Trophoblast cell (in vitro differentiated cells and primary cell): Measurements from ENCODE around the gene PEAK3.

Experiments
- DNase-seq, 2 donors: peaks; one replicate each; pipeline ENCODE4 v3.0.0-alpha.2; 2016
- H2AFZ ChIP-seq: 2 replicates; pipeline ENCODE4 v1.6.1; 2013; ENCODE audit warnings: low read length, moderate library complexity, mild to moderate bottlenecking; ENCODE audit not compliant: insufficient read depth, poor library complexity
- H2AK5ac ChIP-seq: 2 replicates; pipeline ENCODE4 v1.6.1; 2013; ENCODE audit warnings: mild to moderate bottlenecking, low read length
- H2BK120ac ChIP-seq: 2 replicates; pipeline ENCODE4 v1.6.1; 2013; ENCODE audit warnings: low read length, mild to moderate bottlenecking, moderate library complexity; ENCODE audit not compliant: insufficient read depth, poor library complexity
- H2BK12ac ChIP-seq: 2 replicates; pipeline ENCODE4 v1.6.1; 2013; ENCODE audit warnings: mild to moderate bottlenecking, low read length, moderate library complexity
- H2BK5ac ChIP-seq: 2 replicates; pipeline ENCODE4 v1.6.1; 2013; ENCODE audit warnings: low read length, low read depth, moderate library complexity, mild to moderate bottlenecking; ENCODE audit not compliant: poor library complexity
- H3K14ac ChIP-seq: 2 replicates; pipeline ENCODE4 v1.6.1; 2013; ENCODE audit warnings: mild to moderate bottlenecking, low read length
- H3K18ac ChIP-seq: 2 replicates; pipeline ENCODE4 v1.6.1; 2013; ENCODE audit warnings: mild to moderate bottlenecking, low read length
- H3K23ac ChIP-seq: 2 replicates; pipeline ENCODE4 v1.6.1; 2013; ENCODE audit warnings: low read length
- H3K27ac ChIP-seq: 2 replicates; pipeline ENCODE4 v1.5.1; 2013; ENCODE audit warnings: low read depth, mild to moderate bottlenecking, inconsistent platforms, low read length, moderate library complexity
- H3K27me3 ChIP-seq: 2 replicates; pipeline ENCODE4 v1.6.1; 2013; ENCODE audit warnings: inconsistent platforms, mild to moderate bottlenecking, low read length, moderate library complexity; ENCODE audit not compliant: insufficient read depth
- H3K36me3 ChIP-seq, 2 experiments: 1 replicate in 1 of 2; 2 replicates in 1 of 2; pipeline ENCODE4 v1.6.1; 2013; ENCODE audit warnings: low read length in 2 of 2, mild to moderate bottlenecking in 2 of 2, moderate library complexity in 1 of 2; ENCODE audit not compliant: insufficient read depth in 2 of 2, control insufficient read depth in 1 of 2
- H3K4ac ChIP-seq: 2 replicates; pipeline ENCODE4 v1.6.1; 2013; ENCODE audit warnings: low read depth, mild to moderate bottlenecking, low read length, moderate library complexity
- H3K4me1 ChIP-seq, 2 experiments: 1 replicate in 1 of 2; 2 replicates in 1 of 2; pipeline ENCODE4 v1.6.1; 2013; ENCODE audit warnings: low read length in 2 of 2, mild to moderate bottlenecking in 2 of 2, moderate library complexity in 1 of 2; ENCODE audit not compliant: insufficient read depth in 2 of 2, control insufficient read depth in 1 of 2
- H3K4me2 ChIP-seq: 2 replicates; pipeline ENCODE4 v1.6.1; 2013; ENCODE audit warnings: inconsistent platforms, mild to moderate bottlenecking, low read length, moderate library complexity
- H3K4me3 ChIP-seq: 2 replicates; pipeline ENCODE4 v1.5.1; 2013; ENCODE audit warnings: mild to moderate bottlenecking, low read depth, low read length, inconsistent platforms
- H3K79me1 ChIP-seq: one replicate; pipeline ENCODE4 v1.6.1; 2013; ENCODE audit warnings: low read length
- H3K79me2 ChIP-seq: 2 replicates; pipeline ENCODE4 v1.6.1; 2013; ENCODE audit warnings: low read length, mild to moderate bottlenecking; ENCODE audit not compliant: control insufficient read depth, insufficient read depth, poor library complexity
- H3K9ac ChIP-seq: 2 replicates; pipeline ENCODE4 v1.6.1; 2013; ENCODE audit warnings: mild to moderate bottlenecking, low read length
- H3K9me3 ChIP-seq: 2 replicates; pipeline ENCODE4 v1.6.1; 2013; ENCODE audit warnings: low read depth, mild to moderate bottlenecking, control low read depth, inconsistent platforms, low read length; ENCODE audit not compliant: insufficient read depth
- H4K12ac ChIP-seq: 2 replicates; pipeline ENCODE4 v1.6.1; 2013; ENCODE audit warnings: low read depth, mild to moderate bottlenecking, low read length, moderate library complexity
- H4K8ac ChIP-seq: 2 replicates; pipeline ENCODE4 v1.6.1; 2013; ENCODE audit warnings: low read depth, mild to moderate bottlenecking, low read length, moderate library complexity
- H4K91ac ChIP-seq: one replicate; pipeline ENCODE4 v1.6.1; 2013; ENCODE audit warnings: low read depth, mild to moderate bottlenecking, low read length, moderate library complexity
- WGBS: extraction: QIAGEN DNeasy Blood & Tissue Kit; methylation state at CpG from one replicate; pipeline ENCODE4 v1.1.7; 2013; ENCODE audit warnings: missing lambda C conversion rate; ENCODE audit not compliant: insufficient read length, insufficient coverage; ENCODE audit errors: extremely low coverage; 5-methylcytosine and 5-hydroxymethylcytosine counted together

Gene PEAK3

DNA sequence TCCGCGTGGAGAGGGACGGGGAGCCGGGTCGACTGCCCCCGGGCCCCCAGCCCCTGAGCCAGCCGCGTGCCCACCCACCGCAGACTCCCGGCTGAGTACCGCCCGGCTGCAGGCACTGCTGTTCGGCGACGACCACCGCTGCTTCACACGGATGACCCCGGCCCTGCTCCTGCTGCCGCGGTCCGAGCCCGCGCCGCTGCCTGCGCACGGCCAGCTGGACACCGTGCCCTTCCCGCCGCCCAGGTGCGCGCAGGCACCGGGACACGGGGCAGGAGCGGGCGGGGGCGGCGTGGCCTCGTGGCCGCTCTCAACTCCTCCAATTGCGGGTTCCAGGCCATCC, 31.2 kb downstream of the PEAK3 start:
- H3K27me3 ChIP-seq, result peaks cover 4% of the 10 kb centered on the region
- H3K4me2 ChIP-seq, result no peak overlapping the region
- no peak overlapping the region for H3K27ac ChIP-seq
- no peak overlapping the region for H2BK5ac ChIP-seq
- peaks cover 5% of the 10 kb centered on the region for H3K9me3 ChIP-seq
- H3K14ac ChIP-seq, result no peak overlapping the region
- no peak overlapping the region for H3K4ac ChIP-seq
- H3K79me1 ChIP-seq, result no peaks in the 10 kb centered on the region
- H2AK5ac ChIP-seq, result no peak overlapping the region
- no peak overlapping the region for H4K8ac ChIP-seq
- no peak overlapping the region for H2BK120ac ChIP-seq
- no peak overlapping the region for H2BK12ac ChIP-seq
- no peak overlapping the region for H2AFZ ChIP-seq
- WGBS, result no CpG with 5 or more reads among the region's 40 CpGs
- no peak overlapping the region for H3K4me3 ChIP-seq
- no peak overlapping the region for H4K12ac ChIP-seq
- no peak overlapping the region for H3K23ac ChIP-seq
- no peak overlapping the region for H4K91ac ChIP-seq
- H3K79me2 ChIP-seq, result no peaks in the 10 kb centered on the region
- DNase-seq, result no peak
- no peak overlapping the region for H3K9ac ChIP-seq
- peaks cover 6 to 9% of the 10 kb centered on the region in 2 experiments for H3K4me1 ChIP-seq
- H3K36me3 ChIP-seq, result peaks cover 33 to 36% of the 10 kb centered on the region in 2 experiments
- no peak overlapping the region for H3K18ac ChIP-seq

DNA sequence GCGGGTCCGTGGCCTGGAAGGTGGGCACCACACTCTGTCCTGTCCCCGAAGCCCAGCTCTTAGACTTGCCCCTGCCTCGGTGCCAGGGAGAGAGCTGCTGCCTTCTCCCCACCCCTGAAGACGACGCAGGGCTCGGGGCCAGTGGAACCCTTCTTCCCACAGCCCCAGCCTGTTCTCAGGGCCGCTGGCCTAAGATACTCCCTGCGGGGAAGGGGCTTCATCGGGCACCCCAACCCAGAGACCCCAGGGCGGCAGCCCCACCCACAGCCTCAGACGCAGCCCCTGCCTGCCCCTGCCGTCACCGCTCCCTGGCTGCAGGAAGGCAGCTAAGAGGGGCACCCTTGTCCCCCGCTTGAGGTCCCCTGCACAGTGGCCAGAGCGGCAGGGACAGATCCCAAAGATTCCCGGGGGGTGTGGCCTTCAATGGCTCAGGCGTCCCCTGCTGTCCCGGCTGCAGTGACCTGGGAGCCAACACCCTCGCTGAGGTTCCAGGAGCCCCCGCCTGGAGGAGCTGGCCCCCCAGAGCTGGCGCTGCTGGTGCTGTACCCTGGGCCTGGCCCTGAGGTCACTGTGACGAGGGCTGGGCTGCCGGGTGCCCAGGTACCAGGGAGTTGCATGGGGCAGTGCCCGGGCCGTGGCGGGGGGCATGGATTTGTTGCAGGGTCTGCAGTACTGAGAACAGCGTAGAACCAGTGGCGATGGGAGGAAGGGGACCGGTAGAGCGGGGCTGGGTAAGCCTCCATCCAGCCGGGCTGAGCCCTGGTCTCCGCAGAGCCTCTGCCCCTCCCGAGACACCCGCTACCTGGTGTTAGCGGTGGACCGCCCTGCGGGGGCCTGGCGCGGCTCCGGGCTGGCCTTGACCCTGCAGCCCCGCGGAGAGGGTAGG, 31.9 kb downstream of the PEAK3 start:
- Histone ChIP-seq H3K36me3 (peaks cover 39 to 42% of the 10 kb centered on the region in 2 experiments), H3K4me2 (no peak overlapping the region)

DNA sequence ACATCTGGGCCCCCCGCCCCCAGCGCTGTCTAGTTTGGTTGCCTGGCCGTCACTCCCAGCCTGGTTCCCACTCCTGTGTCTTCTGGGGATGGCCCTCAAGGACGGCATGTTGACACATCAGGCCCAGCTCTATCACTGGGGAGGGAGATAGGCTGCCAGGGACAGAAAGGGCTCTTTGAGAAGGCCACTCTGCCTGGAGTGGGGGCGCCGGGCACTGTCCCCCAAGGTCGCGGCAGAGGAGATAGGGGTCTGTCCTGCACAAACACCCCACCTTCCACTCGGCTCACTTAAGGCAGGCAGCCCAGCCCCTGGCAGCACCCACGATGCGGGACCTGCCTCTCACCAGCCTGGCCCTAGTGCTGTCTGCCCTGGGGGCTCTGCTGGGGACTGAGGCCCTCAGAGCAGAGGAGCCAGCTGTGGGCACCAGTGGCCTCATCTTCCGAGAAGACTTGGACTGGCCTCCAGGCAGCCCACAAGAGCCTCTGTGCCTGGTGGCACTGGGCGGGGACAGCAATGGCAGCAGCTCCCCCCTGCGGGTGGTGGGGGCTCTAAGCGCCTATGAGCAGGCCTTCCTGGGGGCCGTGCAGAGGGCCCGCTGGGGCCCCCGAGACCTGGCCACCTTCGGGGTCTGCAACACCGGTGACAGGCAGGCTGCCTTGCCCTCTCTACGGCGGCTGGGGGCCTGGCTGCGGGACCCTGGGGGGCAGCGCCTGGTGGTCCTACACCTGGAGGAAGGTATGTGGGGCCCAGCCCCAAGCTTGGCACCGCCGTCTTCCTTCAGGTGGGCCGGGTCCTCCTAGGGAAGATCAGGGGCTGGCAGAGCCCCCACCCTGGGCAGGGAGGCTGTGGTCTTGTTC, 32.7 kb downstream of the PEAK3 start, which contains the start of gene AMH:
TSS of gene AMH (plus strand) at position 314 of the 857 bp plus-strand sequence. CDS start at position 324, 10 bp downstream.
- no CpG with 5 or more reads among the region's 27 CpGs for WGBS
- no peak within 1 kb of the TSS for H3K9ac ChIP-seq
- no peak within 1 kb of the TSS for H3K14ac ChIP-seq

More for the DNA sequence above, 31.9 kb downstream of the PEAK3 start:
- no peaks in the 10 kb centered on the region for H3K79me2 ChIP-seq
- H2BK120ac ChIP-seq, result no peak overlapping the region
- H3K27me3 ChIP-seq, result peaks cover 4% of the 10 kb centered on the region
- no peak overlapping the region for H3K4me3 ChIP-seq
- H3K9ac ChIP-seq, result no peak overlapping the region
- no CpG with 5 or more reads among the region's 43 CpGs for WGBS
- no peak overlapping the region for H2AFZ ChIP-seq
- H3K27ac ChIP-seq, result no peak overlapping the region
- no peak overlapping the region for H2BK12ac ChIP-seq
- H3K79me1 ChIP-seq, result no peaks in the 10 kb centered on the region
- H4K91ac ChIP-seq, result no peak overlapping the region
- no peak overlapping the region for H4K12ac ChIP-seq
- no peak overlapping the region for H4K8ac ChIP-seq
- no peak overlapping the region for H3K4ac ChIP-seq
- H3K23ac ChIP-seq, result no peak overlapping the region
- no peak overlapping the region for H2BK5ac ChIP-seq
- no peak overlapping the region for H2AK5ac ChIP-seq
- H3K4me1 ChIP-seq, result peaks cover 6 to 9% of the 10 kb centered on the region in 2 experiments
- no peak overlapping the region for H3K18ac ChIP-seq
- no peak for DNase-seq
- H3K14ac ChIP-seq, result no peak overlapping the region
- peaks cover 5% of the 10 kb centered on the region for H3K9me3 ChIP-seq

DNA sequence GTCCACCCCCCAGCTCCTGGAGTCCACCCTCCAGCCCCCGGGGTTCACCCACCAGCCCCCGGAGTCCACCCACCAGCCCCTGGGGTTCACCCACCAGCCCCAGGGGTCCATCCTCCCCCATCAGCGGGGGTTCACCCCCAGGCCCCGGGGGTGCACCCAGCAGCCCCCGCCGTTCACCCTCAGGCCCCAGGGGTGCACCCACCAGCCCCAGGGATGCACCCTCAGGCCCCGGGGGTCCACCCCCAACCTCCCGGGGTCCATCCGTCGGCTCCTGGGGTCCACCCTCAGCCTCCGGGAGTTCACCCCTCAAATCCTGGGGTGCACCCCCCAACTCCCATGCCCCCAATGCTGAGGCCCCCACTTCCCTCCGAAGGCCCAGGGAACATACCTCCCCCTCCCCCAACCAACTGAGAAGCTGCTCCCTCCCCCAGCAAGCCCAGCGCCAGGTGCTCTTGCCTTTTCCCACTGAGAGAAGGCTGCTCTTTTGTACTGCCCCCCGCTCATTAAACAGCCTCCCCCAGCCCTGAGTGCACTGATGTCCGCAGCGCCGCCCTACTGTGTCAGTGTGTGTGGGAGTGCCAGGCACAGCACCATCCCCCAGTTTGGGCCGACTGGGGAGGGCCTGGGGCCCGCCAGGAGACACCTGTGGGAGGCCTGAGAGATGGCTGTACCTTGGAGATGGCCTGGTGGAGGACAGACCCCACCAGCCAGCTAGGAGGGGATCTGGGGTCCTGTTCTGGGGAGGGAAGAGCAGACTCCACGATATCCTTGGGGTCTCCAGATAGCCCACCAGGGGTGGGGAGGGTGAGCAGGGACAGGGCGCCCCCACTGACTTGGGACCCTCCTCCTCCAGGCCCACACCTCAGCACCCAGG, 33.6 kb downstream of the PEAK3 start:
- Histone ChIP-seq H2AK5ac (no peak overlapping the region), H3K9ac (no peak overlapping the region), H3K14ac (no peak overlapping the region), H3K4me3 (no peak overlapping the region), H3K18ac (no peak overlapping the region), H3K27ac (no peak overlapping the region), H3K9me3 (peaks cover 5% of the 10 kb centered on the region), H3K79me2 (no peaks in the 10 kb centered on the region), H2BK5ac (no peak overlapping the region), H2AFZ (no peak overlapping the region), H2BK12ac (no peak overlapping the region), H3K27me3 (peaks cover 4% of the 10 kb centered on the region), H3K36me3 (peaks cover 55 to 60% of the 10 kb centered on the region in 2 experiments), H3K4ac (no peak overlapping the region), H3K23ac (no peak overlapping the region), H4K8ac (no peak overlapping the region), H3K4me1 (peaks cover 6 to 7% of the 10 kb centered on the region in 2 experiments), H3K79me1 (no peaks in the 10 kb centered on the region), H3K4me2 (no peak overlapping the region), H4K91ac (no peak overlapping the region), H2BK120ac (no peak overlapping the region), H4K12ac (no peak overlapping the region)
- no peak for DNase-seq
- WGBS, result no CpG with 5 or more reads among the region's 21 CpGs

More for the DNA sequence above, 32.7 kb downstream of the PEAK3 start, which contains the start of gene AMH:
- Histone ChIP-seq H3K4me2 (no peak within 1 kb of the TSS), H3K18ac (no peak within 1 kb of the TSS), H3K4ac (no peak within 1 kb of the TSS), H4K91ac (no peak within 1 kb of the TSS), H2BK12ac (no peak within 1 kb of the TSS), H2AFZ (no peak within 1 kb of the TSS), H2AK5ac (no peak within 1 kb of the TSS), H3K27me3 (peaks cover 4% of the 10 kb centered on the region), H3K4me3 (no peak within 1 kb of the TSS), H3K79me2 (no peaks in the 10 kb centered on the region), H3K9me3 (peaks cover 5% of the 10 kb centered on the region), H4K8ac (no peak within 1 kb of the TSS), H3K4me1 (peaks cover 6 to 9% of the 10 kb centered on the region in 2 experiments), H4K12ac (no peak within 1 kb of the TSS), H3K27ac (no peak within 1 kb of the TSS), H2BK5ac (no peak within 1 kb of the TSS), H3K79me1 (no peaks in the 10 kb centered on the region), H2BK120ac (no peak within 1 kb of the TSS), H3K23ac (no peak within 1 kb of the TSS), H3K36me3 (peaks cover 47 to 51% of the 10 kb centered on the region in 2 experiments)
- DNase-seq, result peak in 1 of 2 donors; percentile 47
